ENCODE results near the gene OR2T10.
"Not testable (repeated sequence)": the region's sequence is repeated elsewhere in the genome, so short reads cannot be mapped to it uniquely, and the experiment has no call there.

The OR2T10 gene

GRCh38 chr1:248597589-248597988, at the start of gene OR2T10:
Gene OR2T10 (minus strand): TSS chr1:248597700. CDS start chr1:248593768, 3,932 bp downstream.
- FAIRE-seq: no peak
- TF ChIP-seq POLR2A (IDR thresholded peaks at IDR 0.05; ENCODE audit: low read depth, low read length): no peak

GRCh38 chr1:248645178-248645577, 47.7 kb upstream of the OR2T10 start, which contains the start of gene OR2T35:
Gene OR2T35 (minus strand): TSS chr1:248645278. CDS start chr1:248639258, 6,020 bp downstream.
- DNase-seq (ENCODE audit: insufficient read length, low spot score); FAIRE-seq: not testable (repeated sequence)

More at GRCh38 chr1:248597589-248597988, at the start of gene OR2T10:
- DNase-seq (ENCODE audit: insufficient read length, low spot score): no peak

- not testable (repeated sequence) for DNase-seq (ENCODE audit: insufficient read length, low spot score); FAIRE-seq
Measured at GRCh38 chr1:248642971-248643651, 45.6 kb upstream of the OR2T10 start.

GRCh38 chr1:248641583-248641982, 44.1 kb upstream of the OR2T10 start:
- DNase-seq (ENCODE audit: insufficient read length, low spot score); FAIRE-seq: not testable (repeated sequence)

- FAIRE-seq; DNase-seq (ENCODE audit: insufficient read length, low spot score): not testable (repeated sequence)
Measured at GRCh38 chr1:248640906-248641305, 43.4 kb upstream of the OR2T10 start.

GRCh38 chr1:248639652-248640051, 42.2 kb upstream of the OR2T10 start:
- DNase-seq (ENCODE audit: insufficient read length, low spot score); FAIRE-seq: not testable (repeated sequence)

- FAIRE-seq; DNase-seq (ENCODE audit: insufficient read length, low spot score): not testable (repeated sequence)
Measured at GRCh38 chr1:248636612-248637011, 39.1 kb upstream of the OR2T10 start.

GRCh38 chr1:248634991-248635390, 37.5 kb upstream of the OR2T10 start, which contains the start of gene OR2T11:
Gene OR2T11 (minus strand): TSS chr1:248635091. CDS start chr1:248627128, 7,963 bp downstream.
- DNase-seq (ENCODE audit: insufficient read length, low spot score); FAIRE-seq: not testable (repeated sequence)

- no peak for DNase-seq (ENCODE audit: insufficient read length, low spot score)
- no peak for FAIRE-seq
- TF ChIP-seq POLR2A (IDR thresholded peaks at IDR 0.05; ENCODE audit: low read depth, low read length): no peak
Measured at GRCh38 chr1:248631354-248632008, 34.0 kb upstream of the OR2T10 start.

- FAIRE-seq (no peak), DNase-seq (ENCODE audit: insufficient read length, low spot score) (no peak)
- no peak for TF ChIP-seq POLR2A (IDR thresholded peaks at IDR 0.05; ENCODE audit: low read depth, low read length)
Measured at GRCh38 chr1:248630551-248630950, 33.1 kb upstream of the OR2T10 start.

- no peak for TF ChIP-seq POLR2A (IDR thresholded peaks at IDR 0.05; ENCODE audit: low read depth, low read length)
- DNase-seq (ENCODE audit: insufficient read length, low spot score): no peak
- FAIRE-seq: no peak
Measured at GRCh38 chr1:248627971-248628844, 30.7 kb upstream of the OR2T10 start.

- TF ChIP-seq POLR2A (IDR thresholded peaks at IDR 0.05; ENCODE audit: low read depth, low read length): no peak
- no peak for DNase-seq (ENCODE audit: insufficient read length, low spot score)
- no peak for FAIRE-seq
Measured at GRCh38 chr1:248625971-248626370, 28.5 kb upstream of the OR2T10 start.

GRCh38 chr1:248625166-248625565, 27.7 kb upstream of the OR2T10 start:
- no peak for TF ChIP-seq POLR2A (IDR thresholded peaks at IDR 0.05; ENCODE audit: low read depth, low read length)
- DNase-seq (ENCODE audit: insufficient read length, low spot score) (no peak), FAIRE-seq (no peak)

- no peak for TF ChIP-seq POLR2A (IDR thresholded peaks at IDR 0.05; ENCODE audit: low read depth, low read length)
- DNase-seq (ENCODE audit: insufficient read length, low spot score): no peak
- FAIRE-seq: no peak
Measured at GRCh38 chr1:248622570-248623001, 25.1 kb upstream of the OR2T10 start.
